Heart left ventricle (tissue), 13 donors: ENCODE results near the gene GLG1.

Experiments
- CTCF ChIP-seq, 12 donors: fragments of 200-600 bp; sonication (generic) in 4 of 12; IDR thresholded peaks; one replicate each; pipeline versions ENCODE4 v1.5.0 to v1.8.0; 2018 to 2022; ENCODE audit warnings: antibody characterized with exemption in 12 of 12, mild to moderate bottlenecking in 5 of 12
- POLR2A ChIP-seq, 2 donors: fragments of 450-650 bp; IDR thresholded peaks; one replicate each; pipeline ENCODE4 v1.6.1; 2017; ENCODE audit warnings: antibody characterized with exemption in 2 of 2, mild to moderate bottlenecking in 2 of 2, moderate library complexity in 2 of 2
- donor health status: ischemic (EF 13 %, LVEDD 7.1; RV severe dilation, severe dysfunction).
- donor health status: DM: no; HTN: yes; CAD: no.
- donor health status: DM: no; HTN: no; CAD: no.
- donor health status: ischemic (EF 25% LVEDD 6.9; RV normal size, moderate dysfunction).
- donor health status: ischemic (EF 25% LVEDD 5.7; RV mildly dilated, moderate dysfunction).
- donor health status: ischemic (EF 35%, LVEDD 5.7; RV mildly dilated, moderate dysfunction).
- donor health status: nonischemic (EF 11% LVEDD 7.7; RV severe dilation, severe dysfunction).
- donor health status: DM: yes; HTN: yes; CAD: no.
- donor health status: PGD.
- donor health status: ischemic (EF 29% LVEDD 5.4; RV normal size, mild dysfunction).
- donor health status: nonischemic (EF 23%, LVEDD 6.1; RV moderate dilation, normal function).

- no peak for TF ChIP-seq POLR2A (IDR thresholded peaks at IDR 0.05)
- TF ChIP-seq CTCF (IDR thresholded peaks at IDR 0.05): no peak
Measured at GRCh38 chr16:74451951-74452758, 154.8 kb downstream of the GLG1 start.
